Liver (tissue), 9 donors: ENCODE measurements around the gene IL17RB. TPM values are rescaled to one million over a fixed set of nuclear protein-coding genes. Genes with fewer than 3 reads are reported as not detected.
A peak's percentile ranks its signal among the peaks of the same experiment; 100 is the strongest.

ENCODE experiments used
- DNase-seq: peaks from one replicate; pipeline ENCODE4 v3.0.0-alpha.2; 2017; ENCODE audit warnings: low spot score
- H3K27ac ChIP-seq, 2 donors: one replicate each; pipeline ENCODE4 v1.7.0; 2013; ENCODE audit warnings: inconsistent platforms in 2 of 2, low read length in 2 of 2, control low read depth in 1 of 2, low read depth in 1 of 2, mild to moderate bottlenecking in 1 of 2
- H3K27me3 ChIP-seq, 4 donors: one replicate each; pipeline versions ENCODE4 v1.6.1 to v1.7.0; 2013; ENCODE audit warnings: low read length in 3 of 4, inconsistent platforms in 1 of 4, mild to moderate bottlenecking in 1 of 4, moderate library complexity in 1 of 4; ENCODE audit not compliant: control insufficient read depth in 4 of 4, insufficient read depth in 4 of 4
- H3K36me3 ChIP-seq, 4 donors: one replicate each; pipeline versions ENCODE4 v1.6.1 to v1.7.0; 2013; ENCODE audit warnings: low read length in 3 of 4, mild to moderate bottlenecking in 3 of 4, low read depth in 1 of 4, moderate library complexity in 1 of 4; ENCODE audit not compliant: control insufficient read depth in 4 of 4, insufficient read depth in 3 of 4
- H3K4me1 ChIP-seq, 4 donors: one replicate each; pipeline versions ENCODE4 v1.6.1 to v1.7.0; 2013; ENCODE audit warnings: low read length in 3 of 4, mild to moderate bottlenecking in 3 of 4, moderate library complexity in 1 of 4; ENCODE audit not compliant: control insufficient read depth in 4 of 4, insufficient read depth in 4 of 4
- H3K4me3 ChIP-seq, 3 donors: one replicate each; pipeline versions ENCODE4 v1.6.1 to v1.7.0; 2013; ENCODE audit warnings: low read length in 3 of 3, control low read depth in 1 of 3, low read depth in 1 of 3, mild to moderate bottlenecking in 1 of 3
- H3K9ac ChIP-seq, 2 donors: one replicate each; pipeline ENCODE4 v1.7.0; 2013; ENCODE audit warnings: low read length in 2 of 2, mild to moderate bottlenecking in 2 of 2, moderate library complexity in 2 of 2, control low read depth in 1 of 2, low read depth in 1 of 2
- H3K9me3 ChIP-seq, 4 donors: one replicate each; pipeline versions ENCODE4 v1.6.1 to v1.7.0; 2013; ENCODE audit warnings: low read length in 3 of 4; ENCODE audit not compliant: control insufficient read depth in 4 of 4
- EGR1 ChIP-seq, 2 donors: IDR thresholded peaks; 2 replicates each; pipeline ENCODE4 v1.6.1; 2016 to 2018; ENCODE audit warnings: antibody characterized with exemption in 2 of 2, low read depth in 2 of 2
- GABPA ChIP-seq, 2 donors: IDR thresholded peaks in 1 of 2; conservative IDR thresholded peaks in 1 of 2; 2 replicates each; pipeline ENCODE4 v1.6.1; 2016; ENCODE audit warnings: antibody characterized with exemption in 2 of 2, mild to moderate bottlenecking in 1 of 2, moderate library complexity in 1 of 2
- HNF4A ChIP-seq, 2 donors: conservative IDR thresholded peaks; 2 replicates each; pipeline ENCODE4 v1.6.1; 2016; ENCODE audit warnings: antibody characterized with exemption in 2 of 2, mild to moderate bottlenecking in 2 of 2
- HNF4G ChIP-seq: IDR thresholded peaks from 2 replicates; pipeline ENCODE4 v1.6.1; 2016; ENCODE audit warnings: antibody characterized with exemption
- JUND ChIP-seq, 2 donors: IDR thresholded peaks; 2 replicates each; pipeline ENCODE4 v1.6.1; 2016; ENCODE audit warnings: antibody characterized with exemption in 2 of 2
- NR2F2 ChIP-seq: IDR thresholded peaks from 2 replicates; pipeline ENCODE4 v1.6.1; 2016; ENCODE audit warnings: antibody characterized with exemption
- RAD21 ChIP-seq, 2 donors: IDR thresholded peaks; 2 replicates each; pipeline ENCODE4 v1.6.1; 2016; ENCODE audit warnings: antibody characterized with exemption in 2 of 2, mild to moderate bottlenecking in 2 of 2
- RXRA ChIP-seq, 2 donors: IDR thresholded peaks; 2 replicates each; pipeline ENCODE4 v1.6.1; 2017 to 2018; ENCODE audit warnings: antibody characterized with exemption in 2 of 2, mild to moderate bottlenecking in 1 of 2
- SP1 ChIP-seq: IDR thresholded peaks from 2 replicates; pipeline ENCODE4 v1.6.1; 2018; ENCODE audit warnings: antibody characterized with exemption, mild to moderate bottlenecking
- TAF1 ChIP-seq: conservative IDR thresholded peaks from 2 replicates; pipeline ENCODE4 v1.6.1; 2016; ENCODE audit warnings: antibody characterized with exemption, mild to moderate bottlenecking
- WGBS: extraction: QIAGEN DNeasy Blood & Tissue Kit; methylation state at CpG from one replicate; pipeline ENCODE4 v1.1.7; 2013; 5-methylcytosine and 5-hydroxymethylcytosine counted together
- polyA plus RNA-seq, 2 donors: library from polyadenylated mRNA; stranded (reverse) in 1 of 2; unstranded in 1 of 2; fragments of 200-250 nt in 1 of 2; fragments of >200 nt in 1 of 2; fragmentation: Nextera tagmentation in 1 of 2; extraction: Ambion mirVana in 1 of 2; gene quantifications; one replicate each; pipeline versions ENCODE4 v1.2.1 to v1.2.3, GENCODE V29; 2013 to 2015
- total RNA-seq, 2 donors: library from RNA; depleted of rRNA; stranded (reverse); fragments of >200 nt; gene quantifications; one replicate each; pipeline ENCODE4 v1.2.3, GENCODE V29; 2014
- TF ChIP-seq, protein P1 (sequence below): fragments of 150-350 bp; IDR thresholded peaks from 2 replicates; pipeline ENCODE4 v1.5.1; 2017; ENCODE audit warnings: improper control_type of control experiment, low read depth, low read length; ENCODE audit not compliant: missing input control
- TF ChIP-seq, protein P2 (sequence below): IDR thresholded peaks from 2 replicates; pipeline ENCODE4 v1.6.1; 2016; ENCODE audit warnings: antibody characterized with exemption
- TF ChIP-seq, protein P3 (sequence below): IDR thresholded peaks from 2 replicates; pipeline ENCODE4 v1.6.1; 2016; ENCODE audit warnings: antibody characterized with exemption
- TF ChIP-seq, protein P4 (sequence below): IDR thresholded peaks from 2 replicates; pipeline ENCODE4 v1.6.1; 2016; ENCODE audit warnings: antibody characterized with exemption, mild to moderate bottlenecking
- donor health status: healthy.
- donor health status: healthy.
- donor health status: healthy.
- donor health status: healthy.
- donor health status: healthy.

Gene IL17RB
- total and polyA plus RNA-seq, 4 donors: 11.8 to 21.6 (median 15.8) TPM

DNA sequence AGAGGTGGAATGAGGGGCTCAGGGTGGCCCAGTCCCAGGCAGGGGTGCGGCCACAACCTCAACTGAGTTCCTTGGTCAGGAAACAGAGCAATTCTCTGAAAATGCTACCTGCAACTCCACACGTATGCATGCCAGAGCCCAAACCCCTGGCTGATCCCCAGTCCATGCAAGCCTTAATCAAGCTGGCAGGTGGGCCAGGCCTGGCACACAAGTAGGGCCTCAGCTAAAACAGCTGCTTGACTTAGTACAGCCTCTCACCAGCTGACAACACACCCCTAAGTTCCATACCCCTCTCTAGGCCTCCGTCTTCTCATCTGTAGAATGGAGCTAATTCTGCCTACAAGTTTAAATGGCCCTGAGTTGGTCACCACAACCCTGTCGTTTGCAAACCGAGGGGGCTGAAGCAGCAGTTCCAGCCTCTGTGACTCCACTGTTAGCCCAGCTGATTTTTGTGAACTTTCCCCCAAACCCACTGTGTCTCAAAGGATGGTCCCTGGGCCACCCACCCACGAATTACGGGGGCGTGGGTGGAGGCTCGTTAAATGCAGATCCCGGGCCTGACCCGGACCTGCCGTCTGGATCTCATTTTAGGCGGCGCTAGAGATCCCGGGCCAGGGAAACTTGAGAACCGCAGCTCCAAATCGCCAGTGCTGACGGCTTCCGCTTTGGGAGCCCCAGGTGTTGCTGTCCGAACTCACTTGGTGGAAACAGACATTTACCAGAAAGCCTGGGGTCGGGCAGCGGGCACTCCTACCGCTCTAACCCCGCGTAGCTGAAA is 1.1 kb upstream of the IL17RB start:
- H3K9ac ChIP-seq: peak overlapping the region; percentile 61 to 90
- peak in 1 of 2 donors; percentile 9 for TF ChIP-seq GABPA (IDR thresholded peaks at IDR 0.05 in 1 of 2, conservative IDR thresholded peaks at IDR 0.05 in 1 of 2)
- no peak for TF ChIP-seq JUND (IDR thresholded peaks at IDR 0.05)
- TF ChIP-seq RAD21 (IDR thresholded peaks at IDR 0.05): peak in 1 of 2 donors; percentile 4
- TF ChIP-seq NR2F2: no peak
- TF ChIP-seq, protein P1, sequence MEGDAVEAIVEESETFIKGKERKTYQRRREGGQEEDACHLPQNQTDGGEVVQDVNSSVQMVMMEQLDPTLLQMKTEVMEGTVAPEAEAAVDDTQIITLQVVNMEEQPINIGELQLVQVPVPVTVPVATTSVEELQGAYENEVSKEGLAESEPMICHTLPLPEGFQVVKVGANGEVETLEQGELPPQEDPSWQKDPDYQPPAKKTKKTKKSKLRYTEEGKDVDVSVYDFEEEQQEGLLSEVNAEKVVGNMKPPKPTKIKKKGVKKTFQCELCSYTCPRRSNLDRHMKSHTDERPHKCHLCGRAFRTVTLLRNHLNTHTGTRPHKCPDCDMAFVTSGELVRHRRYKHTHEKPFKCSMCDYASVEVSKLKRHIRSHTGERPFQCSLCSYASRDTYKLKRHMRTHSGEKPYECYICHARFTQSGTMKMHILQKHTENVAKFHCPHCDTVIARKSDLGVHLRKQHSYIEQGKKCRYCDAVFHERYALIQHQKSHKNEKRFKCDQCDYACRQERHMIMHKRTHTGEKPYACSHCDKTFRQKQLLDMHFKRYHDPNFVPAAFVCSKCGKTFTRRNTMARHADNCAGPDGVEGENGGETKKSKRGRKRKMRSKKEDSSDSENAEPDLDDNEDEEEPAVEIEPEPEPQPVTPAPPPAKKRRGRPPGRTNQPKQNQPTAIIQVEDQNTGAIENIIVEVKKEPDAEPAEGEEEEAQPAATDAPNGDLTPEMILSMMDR: peak; percentile 5
- WGBS: 9% methylated on average over 25 of the region's 25 CpGs
- DNase-seq: no peak
- peak overlapping the region; percentile 49 to 85 (median 58) for H3K4me3 ChIP-seq
- H3K4me1 ChIP-seq: peaks cover 2 to 46% (median 18%) of the 10 kb centered on the region in 4 donors
- H3K9me3 ChIP-seq: no peaks in the 10 kb centered on the region
- peaks cover 0 to under 1% (median 0%) of the 10 kb centered on the region in 4 donors for H3K36me3 ChIP-seq
- peak overlapping the region; percentile 98 to 99 for H3K27ac ChIP-seq
- H3K27me3 ChIP-seq: no peaks in the 10 kb centered on the region

DNA sequence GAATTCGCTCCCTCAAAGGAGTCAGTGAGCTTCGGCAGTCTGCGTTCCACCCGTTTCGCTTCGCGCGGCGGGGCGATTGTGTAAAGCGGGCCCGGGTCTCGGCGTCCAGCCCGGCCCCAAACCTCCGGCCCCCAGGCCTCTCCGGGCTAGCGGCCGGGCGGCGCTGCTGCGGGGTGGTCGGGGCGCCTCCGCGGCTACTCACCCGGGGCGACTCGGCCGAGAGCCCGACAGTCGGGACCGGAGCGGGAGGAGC is 561 bp upstream of the IL17RB start:
- peak overlapping the region; percentile 16 to 85 (median 58) for H3K4me3 ChIP-seq
- under 1% methylated on average over 34 of the region's 34 CpGs for WGBS
- no peaks in the 10 kb centered on the region for H3K36me3 ChIP-seq
- TF ChIP-seq TAF1: no peak
- no peak for TF ChIP-seq EGR1 (IDR thresholded peaks at IDR 0.05; ENCODE audit: low read depth in 2 of 2)
- TF ChIP-seq, protein P2, sequence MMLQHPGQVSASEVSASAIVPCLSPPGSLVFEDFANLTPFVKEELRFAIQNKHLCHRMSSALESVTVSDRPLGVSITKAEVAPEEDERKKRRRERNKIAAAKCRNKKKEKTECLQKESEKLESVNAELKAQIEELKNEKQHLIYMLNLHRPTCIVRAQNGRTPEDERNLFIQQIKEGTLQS: no peak
- TF ChIP-seq HNF4G: no peak
- no peak for TF ChIP-seq RXRA (IDR thresholded peaks at IDR 0.05)
- TF ChIP-seq, protein P3, sequence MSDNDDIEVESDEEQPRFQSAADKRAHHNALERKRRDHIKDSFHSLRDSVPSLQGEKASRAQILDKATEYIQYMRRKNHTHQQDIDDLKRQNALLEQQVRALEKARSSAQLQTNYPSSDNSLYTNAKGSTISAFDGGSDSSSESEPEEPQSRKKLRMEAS: no peak
- no peak for TF ChIP-seq SP1
- peaks cover 2 to 46% (median 18%) of the 10 kb centered on the region in 4 donors for H3K4me1 ChIP-seq
- peak overlapping the region; percentile 98 to 99 for H3K27ac ChIP-seq
- H3K27me3 ChIP-seq: no peaks in the 10 kb centered on the region
- DNase-seq: no peak
- H3K9ac ChIP-seq: peak overlapping the region; percentile 61 to 90
- H3K9me3 ChIP-seq: no peaks in the 10 kb centered on the region

DNA sequence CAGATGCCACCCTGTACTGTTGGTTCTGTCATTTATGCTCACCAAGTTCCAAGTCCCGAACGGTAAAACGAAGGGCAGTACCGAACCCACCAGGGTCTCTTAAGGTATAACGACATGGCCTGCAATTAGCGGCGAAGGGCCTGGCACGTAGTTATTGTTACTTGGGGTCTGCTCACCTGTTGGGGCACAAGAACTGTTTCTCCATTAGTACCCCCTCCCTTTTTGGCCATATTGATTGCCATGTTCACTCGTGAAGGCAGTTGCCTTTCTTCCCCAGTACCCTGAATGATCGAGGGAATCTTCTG is 435 bp downstream of the IL17RB start:
- WGBS: 48% methylated on average over 10 of the region's 10 CpGs
- DNase-seq: no peak
- no peaks in the 10 kb centered on the region for H3K27me3 ChIP-seq
- no peak for TF ChIP-seq HNF4A (conservative IDR thresholded peaks at IDR 0.05)
- TF ChIP-seq JUND (IDR thresholded peaks at IDR 0.05): no peak
- TF ChIP-seq, protein P4, sequence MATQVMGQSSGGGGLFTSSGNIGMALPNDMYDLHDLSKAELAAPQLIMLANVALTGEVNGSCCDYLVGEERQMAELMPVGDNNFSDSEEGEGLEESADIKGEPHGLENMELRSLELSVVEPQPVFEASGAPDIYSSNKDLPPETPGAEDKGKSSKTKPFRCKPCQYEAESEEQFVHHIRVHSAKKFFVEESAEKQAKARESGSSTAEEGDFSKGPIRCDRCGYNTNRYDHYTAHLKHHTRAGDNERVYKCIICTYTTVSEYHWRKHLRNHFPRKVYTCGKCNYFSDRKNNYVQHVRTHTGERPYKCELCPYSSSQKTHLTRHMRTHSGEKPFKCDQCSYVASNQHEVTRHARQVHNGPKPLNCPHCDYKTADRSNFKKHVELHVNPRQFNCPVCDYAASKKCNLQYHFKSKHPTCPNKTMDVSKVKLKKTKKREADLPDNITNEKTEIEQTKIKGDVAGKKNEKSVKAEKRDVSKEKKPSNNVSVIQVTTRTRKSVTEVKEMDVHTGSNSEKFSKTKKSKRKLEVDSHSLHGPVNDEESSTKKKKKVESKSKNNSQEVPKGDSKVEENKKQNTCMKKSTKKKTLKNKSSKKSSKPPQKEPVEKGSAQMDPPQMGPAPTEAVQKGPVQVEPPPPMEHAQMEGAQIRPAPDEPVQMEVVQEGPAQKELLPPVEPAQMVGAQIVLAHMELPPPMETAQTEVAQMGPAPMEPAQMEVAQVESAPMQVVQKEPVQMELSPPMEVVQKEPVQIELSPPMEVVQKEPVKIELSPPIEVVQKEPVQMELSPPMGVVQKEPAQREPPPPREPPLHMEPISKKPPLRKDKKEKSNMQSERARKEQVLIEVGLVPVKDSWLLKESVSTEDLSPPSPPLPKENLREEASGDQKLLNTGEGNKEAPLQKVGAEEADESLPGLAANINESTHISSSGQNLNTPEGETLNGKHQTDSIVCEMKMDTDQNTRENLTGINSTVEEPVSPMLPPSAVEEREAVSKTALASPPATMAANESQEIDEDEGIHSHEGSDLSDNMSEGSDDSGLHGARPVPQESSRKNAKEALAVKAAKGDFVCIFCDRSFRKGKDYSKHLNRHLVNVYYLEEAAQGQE: no peak
- TF ChIP-seq SP1: no peak
- H3K4me1 ChIP-seq: peaks cover 2 to 40% (median 14%) of the 10 kb centered on the region in 4 donors
- peak overlapping the region; percentile 53 to 99 for H3K27ac ChIP-seq
- no peaks in the 10 kb centered on the region for H3K36me3 ChIP-seq
- no peaks in the 10 kb centered on the region for H3K9me3 ChIP-seq
- peak overlapping the region in 2 of 3 donors; percentile 38 to 85 for H3K4me3 ChIP-seq
- peak overlapping the region; percentile 30 to 37 for H3K9ac ChIP-seq
